ENCODE data around the gene TBC1D10B. TPM values are rescaled to one million over a fixed set of nuclear protein-coding genes. Genes with fewer than 3 reads are reported as not detected.
"Not testable (repeated sequence)": the region's sequence is repeated elsewhere in the genome, so short reads cannot be mapped to it uniquely, and the experiment has no call there.

Gene TBC1D10B
- total RNA-seq, 1 donor from 2014 or later = 43.3 TPM

GRCh38 chr16:30399435-30400186, 29.3 kb upstream of the TBC1D10B start:
- H3K4me3 Mint-ChIP-seq (ENCODE audit: unreplicated experiment) = peak overlapping the region; percentile 87
- H3K9me3 Mint-ChIP-seq (ENCODE audit: low read depth) = no peaks in the 10 kb centered on the region
- peaks cover 2% of the 10 kb centered on the region for H3K36me3 Mint-ChIP-seq (ENCODE audit: low read depth)
- DNase-seq (ENCODE audit: low spot score) = no peak
- peak overlapping the region; percentile 96 for H3K27ac Mint-ChIP-seq (ENCODE audit: unreplicated experiment)
- TF ChIP-seq, protein P1, sequence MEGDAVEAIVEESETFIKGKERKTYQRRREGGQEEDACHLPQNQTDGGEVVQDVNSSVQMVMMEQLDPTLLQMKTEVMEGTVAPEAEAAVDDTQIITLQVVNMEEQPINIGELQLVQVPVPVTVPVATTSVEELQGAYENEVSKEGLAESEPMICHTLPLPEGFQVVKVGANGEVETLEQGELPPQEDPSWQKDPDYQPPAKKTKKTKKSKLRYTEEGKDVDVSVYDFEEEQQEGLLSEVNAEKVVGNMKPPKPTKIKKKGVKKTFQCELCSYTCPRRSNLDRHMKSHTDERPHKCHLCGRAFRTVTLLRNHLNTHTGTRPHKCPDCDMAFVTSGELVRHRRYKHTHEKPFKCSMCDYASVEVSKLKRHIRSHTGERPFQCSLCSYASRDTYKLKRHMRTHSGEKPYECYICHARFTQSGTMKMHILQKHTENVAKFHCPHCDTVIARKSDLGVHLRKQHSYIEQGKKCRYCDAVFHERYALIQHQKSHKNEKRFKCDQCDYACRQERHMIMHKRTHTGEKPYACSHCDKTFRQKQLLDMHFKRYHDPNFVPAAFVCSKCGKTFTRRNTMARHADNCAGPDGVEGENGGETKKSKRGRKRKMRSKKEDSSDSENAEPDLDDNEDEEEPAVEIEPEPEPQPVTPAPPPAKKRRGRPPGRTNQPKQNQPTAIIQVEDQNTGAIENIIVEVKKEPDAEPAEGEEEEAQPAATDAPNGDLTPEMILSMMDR (IDR thresholded peaks at IDR 0.05) = peak; percentile 16
- peaks cover 34% of the 10 kb centered on the region for H3K4me1 Mint-ChIP-seq (ENCODE audit: low read depth)
- no peaks in the 10 kb centered on the region for H3K27me3 Mint-ChIP-seq (ENCODE audit: low read depth)

DNA sequence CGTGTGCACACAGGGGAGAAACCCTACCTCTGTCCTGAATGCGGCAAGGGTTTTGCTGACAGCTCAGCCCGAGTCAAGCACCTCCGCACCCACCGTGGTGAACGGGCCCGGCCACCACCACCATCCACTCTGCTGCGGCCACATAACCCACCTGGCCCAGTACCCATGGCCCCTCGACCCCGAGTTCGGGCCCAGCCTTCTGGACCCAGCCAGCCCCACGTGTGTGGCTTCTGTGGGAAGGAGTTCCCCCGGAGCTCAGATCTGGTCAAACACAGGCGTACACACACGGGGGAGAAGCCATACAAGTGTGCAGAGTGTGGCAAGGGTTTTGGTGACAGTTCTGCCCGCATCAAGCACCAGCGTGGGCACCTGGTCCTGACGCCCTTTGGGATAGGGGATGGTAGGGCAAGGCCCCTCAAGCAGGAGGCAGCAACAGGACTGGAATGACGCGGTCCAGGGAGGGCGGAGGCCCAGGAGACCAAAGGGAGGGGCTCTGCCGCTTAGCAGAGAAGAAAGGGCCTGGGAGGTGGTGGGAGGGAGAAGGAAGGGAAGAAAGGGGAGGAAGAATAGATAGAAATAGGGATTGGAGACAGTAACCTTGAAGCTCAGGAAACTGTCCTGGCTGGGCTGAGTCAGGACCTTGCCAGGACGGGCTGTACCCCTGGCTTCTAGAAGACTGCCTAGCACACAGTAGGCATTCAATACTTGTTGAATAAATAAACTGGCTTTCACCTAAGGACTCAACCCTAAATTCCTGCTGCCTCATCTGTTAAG, 28.6 kb upstream of the TBC1D10B start:
- H3K27me3 Mint-ChIP-seq (ENCODE audit: low read depth) = no peaks in the 10 kb centered on the region
- H3K27ac Mint-ChIP-seq (ENCODE audit: unreplicated experiment) = peak overlapping the region; percentile 63
- TF ChIP-seq, protein P1 (IDR thresholded peaks at IDR 0.05) = no peak
- no peak for DNase-seq (ENCODE audit: low spot score)
- H3K36me3 Mint-ChIP-seq (ENCODE audit: low read depth) = peaks cover 2% of the 10 kb centered on the region
- H3K4me3 Mint-ChIP-seq (ENCODE audit: unreplicated experiment) = no peak overlapping the region
- peaks cover 41% of the 10 kb centered on the region for H3K4me1 Mint-ChIP-seq (ENCODE audit: low read depth)
- H3K9me3 Mint-ChIP-seq (ENCODE audit: low read depth) = no peaks in the 10 kb centered on the region

DNA sequence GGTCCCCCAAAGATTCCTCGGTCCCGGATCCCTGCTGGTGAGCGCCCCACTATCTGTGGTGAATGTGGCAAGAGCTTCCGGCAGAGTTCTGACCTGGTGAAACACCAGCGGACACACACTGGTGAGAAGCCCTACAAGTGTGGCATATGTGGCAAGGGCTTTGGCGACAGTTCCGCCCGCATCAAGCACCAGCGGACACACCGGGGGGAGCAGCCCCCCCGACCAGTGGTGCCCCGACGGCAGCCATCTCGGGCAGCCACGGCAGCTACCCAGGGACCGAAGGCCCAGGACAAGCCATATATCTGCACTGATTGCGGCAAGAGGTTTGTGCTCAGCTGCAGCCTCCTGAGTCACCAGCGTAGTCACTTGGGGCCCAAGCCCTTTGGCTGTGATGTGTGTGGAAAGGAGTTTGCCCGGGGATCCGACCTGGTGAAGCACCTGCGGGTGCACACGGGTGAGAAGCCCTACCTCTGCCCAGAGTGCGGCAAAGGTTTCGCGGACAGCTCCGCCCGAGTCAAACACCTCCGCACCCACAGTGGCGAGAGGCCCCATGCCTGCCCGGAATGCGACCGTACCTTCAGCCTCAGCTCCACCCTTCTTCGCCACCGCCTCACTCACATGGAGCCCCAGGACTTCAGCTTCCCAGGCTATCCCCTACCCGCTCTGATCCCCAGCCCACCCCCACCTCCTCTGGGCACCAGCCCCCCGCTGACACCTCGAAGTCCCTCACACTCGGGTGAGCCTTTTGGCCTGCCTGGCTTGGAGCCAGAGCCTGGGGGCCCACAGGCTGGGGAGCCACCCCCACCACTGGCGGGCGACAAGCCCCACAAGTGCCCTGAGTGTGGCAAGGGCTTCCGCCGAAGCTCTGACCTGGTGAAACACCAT, 27.7 kb upstream of the TBC1D10B start:
- no peak overlapping the region for H3K27ac Mint-ChIP-seq (ENCODE audit: unreplicated experiment)
- H3K36me3 Mint-ChIP-seq (ENCODE audit: low read depth) = peaks cover 2% of the 10 kb centered on the region
- no peak for DNase-seq (ENCODE audit: low spot score)
- TF ChIP-seq, protein P1 (IDR thresholded peaks at IDR 0.05) = no peak
- H3K4me1 Mint-ChIP-seq (ENCODE audit: low read depth) = peaks cover 44% of the 10 kb centered on the region
- H3K9me3 Mint-ChIP-seq (ENCODE audit: low read depth) = no peaks in the 10 kb centered on the region
- H3K27me3 Mint-ChIP-seq (ENCODE audit: low read depth) = no peaks in the 10 kb centered on the region
- no peak overlapping the region for H3K4me3 Mint-ChIP-seq (ENCODE audit: unreplicated experiment)

GRCh38 chr16:30397056-30397455, 26.8 kb upstream of the TBC1D10B start:
- H3K4me1 Mint-ChIP-seq (ENCODE audit: low read depth) = peaks cover 44% of the 10 kb centered on the region
- no peak for DNase-seq (ENCODE audit: low spot score)

GRCh38 chr16:30396627-30397026, 26.3 kb upstream of the TBC1D10B start:
- not testable (repeated sequence) for DNase-seq (ENCODE audit: low spot score); H3K9me3 Mint-ChIP-seq (ENCODE audit: low read depth); H3K27me3 Mint-ChIP-seq (ENCODE audit: low read depth); H3K36me3 Mint-ChIP-seq (ENCODE audit: low read depth); H3K27ac Mint-ChIP-seq (ENCODE audit: unreplicated experiment)
- Mint-ChIP-seq H3K4me1 (ENCODE audit: low read depth) (peaks cover 42% of the 10 kb centered on the region), H3K4me3 (ENCODE audit: unreplicated experiment) (peak overlapping the region; percentile 81)

More at GRCh38 chr16:30397056-30397455, 26.8 kb upstream of the TBC1D10B start:
- no peaks in the 10 kb centered on the region for H3K9me3 Mint-ChIP-seq (ENCODE audit: low read depth)
- TF ChIP-seq, protein P1 (IDR thresholded peaks at IDR 0.05) = no peak
- H3K27me3 Mint-ChIP-seq (ENCODE audit: low read depth) = no peaks in the 10 kb centered on the region
- no peak overlapping the region for H3K4me3 Mint-ChIP-seq (ENCODE audit: unreplicated experiment)
- H3K36me3 Mint-ChIP-seq (ENCODE audit: low read depth) = peaks cover 2% of the 10 kb centered on the region
- H3K27ac Mint-ChIP-seq (ENCODE audit: unreplicated experiment) = no peak overlapping the region
